CD8-positive, alpha-beta memory T cell (primary cell): ENCODE results near the gene FGB. TPM values are rescaled to one million over a fixed set of nuclear protein-coding genes. Genes with fewer than 3 reads are reported as not detected.

Source experiments
- CTCF ChIA-PET: fragments of 350-600 bp; sonication (Branson Sonifier 250); formaldehyde crosslinking; loops from one replicate; lab custom pipeline; 2021; ENCODE audit warnings: antibody characterized with exemption; lab: Charles Lee
- POLR2A ChIA-PET: fragments of 350-600 bp; sonication (Branson Sonifier 250); formaldehyde crosslinking; loops from one replicate; lab custom pipeline; 2021; ENCODE audit warnings: antibody characterized with exemption; lab: Charles Lee
- DNase-seq, 5 donors: peaks; one replicate each; pipeline versions ENCODE4 v3.0.0 to v3.0.0-alpha.2; 2020 to 2022; ENCODE audit warnings: mixed read lengths in 1 of 5
- H3K27ac ChIP-seq: one replicate; pipeline ENCODE4 v1.7.0; 2013; ENCODE audit warnings: low read depth, mild to moderate bottlenecking, low read length, moderate library complexity
- H3K27me3 ChIP-seq: 2 replicates; pipeline ENCODE4 v1.7.0; 2013; ENCODE audit warnings: low read length, mild to moderate bottlenecking; ENCODE audit not compliant: insufficient read depth, poor library complexity, severe bottlenecking
- H3K36me3 ChIP-seq: 2 replicates; pipeline ENCODE4 v1.7.0; 2013; ENCODE audit warnings: mild to moderate bottlenecking, low read length, moderate library complexity; ENCODE audit not compliant: insufficient read depth
- H3K4me1 ChIP-seq: 2 replicates; pipeline ENCODE4 v1.7.0; 2013; ENCODE audit warnings: mild to moderate bottlenecking, low read length, moderate library complexity; ENCODE audit not compliant: insufficient read depth
- H3K4me3 ChIP-seq: 2 replicates; pipeline ENCODE4 v1.7.0; 2013; ENCODE audit warnings: mild to moderate bottlenecking, low read length
- H3K9me3 ChIP-seq: 2 replicates; pipeline ENCODE4 v1.7.0; 2013; ENCODE audit warnings: mild to moderate bottlenecking, low read length
- H3K27ac Mint-ChIP-seq, 8 donors: one replicate each; pipeline ENCODE4 v1.8.0; 2020 to 2021; ENCODE audit warnings: mixed read lengths in 8 of 8, mild to moderate bottlenecking in 6 of 8, inconsistent platforms in 3 of 8, moderate library complexity in 3 of 8
- H3K27me3 Mint-ChIP-seq, 2 donors: one replicate each; pipeline ENCODE4 v1.8.0; 2020 to 2021; ENCODE audit warnings: mixed read lengths in 2 of 2, mild to moderate bottlenecking in 1 of 2, moderate library complexity in 1 of 2
- H3K36me3 Mint-ChIP-seq, 3 donors: one replicate each; pipeline ENCODE4 v1.8.0; 2020 to 2021; ENCODE audit warnings: mixed read lengths in 3 of 3, inconsistent platforms in 1 of 3, mild to moderate bottlenecking in 1 of 3
- H3K4me1 Mint-ChIP-seq, 3 donors: one replicate each; pipeline ENCODE4 v1.8.0; 2020 to 2021; ENCODE audit warnings: mixed read lengths in 3 of 3, inconsistent platforms in 1 of 3, mild to moderate bottlenecking in 1 of 3
- H3K4me3 Mint-ChIP-seq, 7 donors: one replicate each; pipeline ENCODE4 v1.8.0; 2020 to 2021; ENCODE audit warnings: mixed read lengths in 7 of 7, mild to moderate bottlenecking in 6 of 7, moderate library complexity in 4 of 7, inconsistent platforms in 2 of 7
- H3K9me3 Mint-ChIP-seq, 5 donors: one replicate each; pipeline ENCODE4 v1.8.0; 2020 to 2022; ENCODE audit warnings: mixed read lengths in 5 of 5, mild to moderate bottlenecking in 3 of 5, moderate library complexity in 2 of 5, inconsistent platforms in 1 of 5
- polyA plus RNA-seq: library from polyadenylated mRNA; unstranded; fragments of 300-500 nt; fragmentation: Illumina TruSeq; gene quantifications from one replicate; pipeline ENCODE4 v1.2.3, GENCODE V29; 2021
- total RNA-seq, 2 experiments: library from RNA; stranded (reverse); gene quantifications; one replicate each; pipeline ENCODE4 v1.2.3, GENCODE V29; 2021

FGB gene
- total and polyA plus RNA-seq, 3 experiments from 2014 or later: not detected

- H3K4me1 ChIP-seq: no peaks in the 10 kb centered on the region
- Mint-ChIP-seq H3K36me3 (no peaks in the 10 kb centered on the region), H3K27ac (no peak overlapping the region), H3K4me1 (peaks cover 0 to 5% (median 0%) of the 10 kb centered on the region in 3 donors), H3K27me3 (peaks cover 1 to 10% of the 10 kb centered on the region in 2 donors), H3K4me3 (no peak overlapping the region), H3K9me3 (no peaks in the 10 kb centered on the region)
- H3K27ac ChIP-seq: no peak overlapping the region
- no peak for DNase-seq
- no peaks in the 10 kb centered on the region for H3K27me3 ChIP-seq
- H3K4me3 ChIP-seq: no peak overlapping the region
- CTCF ChIA-PET: interaction anchor here (2.8 kb wide), 1 partner anchor 10 kb away, joined by 14 read pairs; the partner anchor contains the start of gene PLRG1
- no peaks in the 10 kb centered on the region for H3K36me3 ChIP-seq
- H3K9me3 ChIP-seq: no peaks in the 10 kb centered on the region
- POLR2A ChIA-PET: no interaction called here
Observed at GRCh38 chr4:154559494-154560418, 3.1 kb upstream of the FGB start.

DNA sequence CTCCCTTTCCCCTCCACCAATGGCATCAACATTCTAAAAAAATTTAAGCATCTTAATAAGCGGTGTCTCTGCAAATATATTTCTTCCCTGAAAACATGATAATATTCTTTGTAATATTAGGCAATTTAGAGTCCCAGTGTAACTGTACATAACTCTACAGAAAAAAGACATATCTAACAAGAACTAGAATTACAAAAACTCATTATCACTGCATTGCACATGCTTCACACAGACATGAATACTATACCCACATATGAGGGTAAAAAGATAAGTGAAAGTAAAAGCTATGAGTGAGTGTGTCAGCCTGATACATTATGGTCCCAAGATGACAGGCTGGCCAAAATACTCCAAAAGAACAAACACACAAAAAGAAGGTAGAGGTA lies 2.4 kb upstream of the FGB start:
- Histone ChIP-seq H3K27ac (no peak overlapping the region), H3K9me3 (no peaks in the 10 kb centered on the region), H3K4me1 (no peaks in the 10 kb centered on the region), H3K27me3 (no peaks in the 10 kb centered on the region), H3K36me3 (no peaks in the 10 kb centered on the region), H3K4me3 (no peak overlapping the region)
- ChIA-PET POLR2A (no interaction called here), CTCF (interaction anchor here (2.8 kb wide), 1 partner anchor 10 kb away, joined by 14 read pairs; the partner anchor contains the start of gene PLRG1)
- H3K4me1 Mint-ChIP-seq: peaks cover 0 to 5% (median 0%) of the 10 kb centered on the region in 3 donors
- no peaks in the 10 kb centered on the region for H3K9me3 Mint-ChIP-seq
- peaks cover 1 to 10% of the 10 kb centered on the region in 2 donors for H3K27me3 Mint-ChIP-seq
- H3K4me3 Mint-ChIP-seq: no peak overlapping the region
- H3K36me3 Mint-ChIP-seq: no peaks in the 10 kb centered on the region
- DNase-seq: no peak
- no peak overlapping the region for H3K27ac Mint-ChIP-seq

GRCh38 chr4:154560824-154561231 lies 2.0 kb upstream of the FGB start:
- Mint-ChIP-seq H3K4me1 (peaks cover 0 to 5% (median 0%) of the 10 kb centered on the region in 3 donors), H3K27me3 (peaks cover 1 to 10% of the 10 kb centered on the region in 2 donors), H3K27ac (no peak overlapping the region), H3K4me3 (no peak overlapping the region), H3K9me3 (no peaks in the 10 kb centered on the region), H3K36me3 (no peaks in the 10 kb centered on the region)
- ChIA-PET POLR2A (no interaction called here), CTCF (interaction anchor here (2.8 kb wide), 1 partner anchor 11 kb away, joined by 14 read pairs; the partner anchor contains the start of gene PLRG1)
- H3K27me3 ChIP-seq: no peaks in the 10 kb centered on the region
- H3K9me3 ChIP-seq: no peaks in the 10 kb centered on the region
- DNase-seq: no peak
- H3K27ac ChIP-seq: no peak overlapping the region
- H3K4me3 ChIP-seq: no peak overlapping the region
- H3K4me1 ChIP-seq: no peaks in the 10 kb centered on the region
- no peaks in the 10 kb centered on the region for H3K36me3 ChIP-seq

- Mint-ChIP-seq H3K4me1 (peaks cover 0 to 5% (median 0%) of the 10 kb centered on the region in 3 donors), H3K27ac (no peak overlapping the region), H3K9me3 (no peaks in the 10 kb centered on the region), H3K27me3 (peaks cover 0 to 21% of the 10 kb centered on the region in 2 donors), H3K4me3 (no peak overlapping the region), H3K36me3 (no peaks in the 10 kb centered on the region)
- CTCF ChIA-PET: no interaction called here
- Histone ChIP-seq H3K27ac (no peak overlapping the region), H3K4me1 (no peaks in the 10 kb centered on the region), H3K4me3 (no peak overlapping the region), H3K36me3 (no peaks in the 10 kb centered on the region), H3K9me3 (no peaks in the 10 kb centered on the region), H3K27me3 (no peaks in the 10 kb centered on the region)
- POLR2A ChIA-PET: no interaction called here
- DNase-seq: no peak
Observed at GRCh38 chr4:154564311-154564710, 1.5 kb downstream of the FGB start.

DNA sequence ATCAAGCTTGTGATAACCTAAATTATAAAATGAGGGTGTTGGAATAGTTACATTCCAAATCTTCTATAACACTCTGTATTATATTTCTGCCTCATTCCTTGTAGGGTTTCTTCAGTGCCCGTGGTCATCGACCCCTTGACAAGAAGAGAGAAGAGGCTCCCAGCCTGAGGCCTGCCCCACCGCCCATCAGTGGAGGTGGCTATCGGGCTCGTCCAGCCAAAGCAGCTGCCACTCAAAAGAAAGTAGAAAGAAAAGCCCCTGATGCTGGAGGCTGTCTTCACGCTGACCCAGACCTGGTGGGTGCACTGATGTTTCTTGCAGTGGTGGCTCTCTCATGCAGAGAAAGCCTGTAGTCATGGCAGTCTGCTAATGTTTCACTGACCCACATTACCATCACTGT lies 2.9 kb downstream of the FGB start:
- no peaks in the 10 kb centered on the region for H3K36me3 Mint-ChIP-seq
- Histone ChIP-seq H3K4me1 (no peaks in the 10 kb centered on the region), H3K27ac (no peak overlapping the region), H3K4me3 (no peak overlapping the region), H3K36me3 (no peaks in the 10 kb centered on the region), H3K27me3 (no peaks in the 10 kb centered on the region), H3K9me3 (no peaks in the 10 kb centered on the region)
- POLR2A ChIA-PET: no interaction called here
- DNase-seq: no peak
- no peak overlapping the region for H3K4me3 Mint-ChIP-seq
- H3K27me3 Mint-ChIP-seq: peaks cover 3 to 27% of the 10 kb centered on the region in 2 donors
- H3K27ac Mint-ChIP-seq: no peak overlapping the region
- H3K4me1 Mint-ChIP-seq: no peaks in the 10 kb centered on the region
- CTCF ChIA-PET: no interaction called here
- H3K9me3 Mint-ChIP-seq: no peaks in the 10 kb centered on the region

DNA sequence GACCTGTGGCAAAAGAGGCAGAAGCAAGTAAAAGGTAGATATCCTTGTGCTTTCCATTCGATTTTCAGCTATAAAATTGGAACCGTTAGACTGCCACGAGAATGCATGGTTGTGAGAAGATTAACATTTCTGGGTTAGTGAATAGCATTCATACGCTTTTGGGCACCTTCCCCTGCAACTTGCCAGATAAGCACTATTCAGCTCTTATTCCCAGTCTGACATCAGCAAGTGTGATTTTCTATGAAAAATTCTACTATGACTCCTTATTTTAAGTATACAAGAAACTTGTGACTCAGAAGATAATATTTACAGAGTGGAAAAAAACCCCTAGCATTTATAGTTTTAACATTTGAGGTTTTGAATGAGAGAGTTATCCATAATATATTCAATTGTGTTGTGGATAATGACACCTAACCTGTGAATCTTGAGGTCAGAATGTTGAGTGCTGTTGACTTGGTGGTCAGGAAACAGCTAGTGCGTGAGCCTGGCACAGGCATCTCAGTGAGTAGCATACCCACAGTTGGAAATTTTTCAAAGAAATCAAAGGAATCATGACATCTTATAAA lies 3.9 kb downstream of the FGB start:
- Histone ChIP-seq H3K9me3 (no peaks in the 10 kb centered on the region), H3K4me1 (no peaks in the 10 kb centered on the region), H3K36me3 (no peaks in the 10 kb centered on the region), H3K27ac (no peak overlapping the region), H3K4me3 (no peak overlapping the region), H3K27me3 (no peaks in the 10 kb centered on the region)
- H3K27ac Mint-ChIP-seq: no peak overlapping the region
- no peak for DNase-seq
- no peak overlapping the region for H3K4me3 Mint-ChIP-seq
- no peaks in the 10 kb centered on the region for H3K4me1 Mint-ChIP-seq
- POLR2A ChIA-PET: no interaction called here
- no peaks in the 10 kb centered on the region for H3K36me3 Mint-ChIP-seq
- H3K27me3 Mint-ChIP-seq: peaks cover 6 to 35% of the 10 kb centered on the region in 2 donors
- no peaks in the 10 kb centered on the region for H3K9me3 Mint-ChIP-seq
- CTCF ChIA-PET: no interaction called here

DNA sequence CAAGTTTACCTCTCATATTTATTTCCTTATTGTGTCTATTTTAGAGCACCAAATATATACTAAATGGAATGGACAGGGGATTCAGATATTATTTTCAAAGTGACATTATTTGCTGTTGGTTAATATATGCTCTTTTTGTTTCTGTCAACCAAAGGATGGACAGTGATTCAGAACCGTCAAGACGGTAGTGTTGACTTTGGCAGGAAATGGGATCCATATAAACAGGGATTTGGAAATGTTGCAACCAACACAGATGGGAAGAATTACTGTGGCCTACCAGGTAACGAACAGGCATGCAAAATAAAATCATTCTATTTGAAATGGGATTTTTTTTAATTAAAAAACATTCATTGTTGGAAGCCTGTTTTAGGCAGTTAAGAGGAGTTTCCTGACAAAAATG lies 6.2 kb downstream of the FGB start:
- no peaks in the 10 kb centered on the region for H3K36me3 ChIP-seq
- ChIA-PET CTCF (no interaction called here), POLR2A (no interaction called here)
- H3K4me1 Mint-ChIP-seq: no peaks in the 10 kb centered on the region
- DNase-seq: no peak
- no peaks in the 10 kb centered on the region for H3K36me3 Mint-ChIP-seq
- H3K27me3 ChIP-seq: no peaks in the 10 kb centered on the region
- H3K27ac Mint-ChIP-seq: no peak overlapping the region
- no peaks in the 10 kb centered on the region for H3K4me1 ChIP-seq
- H3K27me3 Mint-ChIP-seq: peaks cover 8 to 29% of the 10 kb centered on the region in 2 donors
- H3K4me3 ChIP-seq: no peak overlapping the region
- no peak overlapping the region for H3K27ac ChIP-seq
- H3K9me3 Mint-ChIP-seq: no peaks in the 10 kb centered on the region
- no peak overlapping the region for H3K4me3 Mint-ChIP-seq
- no peaks in the 10 kb centered on the region for H3K9me3 ChIP-seq

DNA sequence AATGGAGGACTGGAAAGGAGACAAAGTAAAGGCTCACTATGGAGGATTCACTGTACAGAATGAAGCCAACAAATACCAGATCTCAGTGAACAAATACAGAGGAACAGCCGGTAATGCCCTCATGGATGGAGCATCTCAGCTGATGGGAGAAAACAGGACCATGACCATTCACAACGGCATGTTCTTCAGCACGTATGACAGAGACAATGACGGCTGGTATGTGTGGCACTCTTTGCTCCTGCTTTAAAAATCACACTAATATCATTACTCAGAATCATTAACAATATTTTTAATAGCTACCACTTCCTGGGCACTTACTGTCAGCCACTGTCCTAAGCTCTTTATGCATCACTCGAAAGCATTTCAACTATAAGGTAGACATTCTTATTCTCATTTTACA lies 6.8 kb downstream of the FGB start:
- Histone ChIP-seq H3K27ac (no peak overlapping the region), H3K4me3 (no peak overlapping the region), H3K9me3 (no peaks in the 10 kb centered on the region), H3K36me3 (no peaks in the 10 kb centered on the region), H3K27me3 (no peaks in the 10 kb centered on the region), H3K4me1 (no peaks in the 10 kb centered on the region)
- Mint-ChIP-seq H3K27me3 (peaks cover 8 to 29% of the 10 kb centered on the region in 2 donors), H3K4me3 (no peak overlapping the region), H3K27ac (no peak overlapping the region), H3K9me3 (no peaks in the 10 kb centered on the region), H3K4me1 (no peaks in the 10 kb centered on the region), H3K36me3 (no peaks in the 10 kb centered on the region)
- no peak for DNase-seq
- POLR2A ChIA-PET: no interaction called here
- CTCF ChIA-PET: no interaction called here
